ENCODE measurements around the gene RFC5. TPM values are rescaled to one million over a fixed set of nuclear protein-coding genes. Genes with fewer than 3 reads are reported as not detected.
"Not testable (repeated sequence)": the region's sequence is repeated elsewhere in the genome, so short reads cannot be mapped to it uniquely, and the experiment has no call there.

The RFC5 gene
- polyA plus RNA-seq, 1 experiment = 11.5 TPM

DNA sequence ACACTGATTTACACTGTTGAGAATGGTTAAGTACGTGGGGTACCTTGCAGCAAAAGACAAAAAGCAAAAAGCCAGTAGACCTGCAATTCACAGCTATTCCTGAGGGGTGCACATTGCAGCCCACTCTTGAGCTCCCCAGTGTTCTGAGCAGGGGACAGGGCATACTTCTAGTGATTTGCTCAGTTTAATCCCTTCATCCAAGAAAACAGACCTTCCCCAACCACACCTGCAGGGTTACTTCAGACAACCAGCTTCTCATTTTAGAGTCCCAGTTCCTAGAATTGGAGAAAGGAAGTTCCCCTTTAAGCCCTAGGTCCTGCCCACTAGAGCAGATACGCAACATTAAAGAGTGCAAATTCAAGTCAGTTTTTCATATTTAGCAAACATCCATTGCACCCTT is 48.1 kb downstream of the RFC5 start:
- DNase-seq (ENCODE audit: low read depth) = no peak
- TF ChIP-seq, protein P1, sequence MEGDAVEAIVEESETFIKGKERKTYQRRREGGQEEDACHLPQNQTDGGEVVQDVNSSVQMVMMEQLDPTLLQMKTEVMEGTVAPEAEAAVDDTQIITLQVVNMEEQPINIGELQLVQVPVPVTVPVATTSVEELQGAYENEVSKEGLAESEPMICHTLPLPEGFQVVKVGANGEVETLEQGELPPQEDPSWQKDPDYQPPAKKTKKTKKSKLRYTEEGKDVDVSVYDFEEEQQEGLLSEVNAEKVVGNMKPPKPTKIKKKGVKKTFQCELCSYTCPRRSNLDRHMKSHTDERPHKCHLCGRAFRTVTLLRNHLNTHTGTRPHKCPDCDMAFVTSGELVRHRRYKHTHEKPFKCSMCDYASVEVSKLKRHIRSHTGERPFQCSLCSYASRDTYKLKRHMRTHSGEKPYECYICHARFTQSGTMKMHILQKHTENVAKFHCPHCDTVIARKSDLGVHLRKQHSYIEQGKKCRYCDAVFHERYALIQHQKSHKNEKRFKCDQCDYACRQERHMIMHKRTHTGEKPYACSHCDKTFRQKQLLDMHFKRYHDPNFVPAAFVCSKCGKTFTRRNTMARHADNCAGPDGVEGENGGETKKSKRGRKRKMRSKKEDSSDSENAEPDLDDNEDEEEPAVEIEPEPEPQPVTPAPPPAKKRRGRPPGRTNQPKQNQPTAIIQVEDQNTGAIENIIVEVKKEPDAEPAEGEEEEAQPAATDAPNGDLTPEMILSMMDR (IDR thresholded peaks at IDR 0.05; ENCODE audit: insufficient read depth, low read depth, low read length) = 0 out of 2 replicates have a peak, but pooled peaks have one; percentile 5
- ChIA-PET POLR2A (no interaction called here), CTCF (interaction anchor here (0.8 to 2.4 kb wide), 6 partner anchors 12 to 214 kb away, joined by 3 to 7 read pairs (median 4); no protein-coding TSS in a partner anchor)
- Histone ChIP-seq H3K36me3 (ENCODE audit: control insufficient read depth, insufficient read depth, low read length) (no peaks in the 10 kb centered on the region; the same call in 1 of the 2 replicates), H3K27me3 (ENCODE audit: control insufficient read depth, insufficient read depth, low read length) (no peaks in the 10 kb centered on the region), H3K4me3 (ENCODE audit: low read depth, low read length) (no peak overlapping the region)

DNA sequence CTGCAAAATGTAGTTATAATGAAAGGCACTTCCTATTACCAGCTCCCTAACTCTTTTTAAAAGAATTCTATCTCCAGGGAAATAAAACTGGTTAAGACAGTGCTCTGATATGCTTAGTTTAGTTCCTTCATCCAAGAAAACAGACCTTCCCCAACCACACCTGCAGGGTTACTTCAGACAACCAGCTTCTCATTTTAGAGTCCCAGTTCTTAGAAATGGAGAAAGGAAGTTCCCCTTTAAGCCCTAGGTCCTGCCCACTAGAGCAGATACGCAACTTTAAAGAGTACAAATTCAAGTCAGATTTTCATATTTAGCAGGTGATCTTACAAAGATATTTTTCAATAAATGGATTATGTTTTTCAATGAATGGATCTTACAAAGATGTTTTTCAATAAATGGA is 48.9 kb downstream of the RFC5 start:
- H3K36me3 ChIP-seq (ENCODE audit: control insufficient read depth, insufficient read depth, low read length) = no peaks in the 10 kb centered on the region; the same call in 1 of the 2 replicates
- ChIA-PET POLR2A (no interaction called here), CTCF (interaction anchor here (0.8 to 2.4 kb wide), 4 partner anchors 55 to 215 kb away, joined by 3 to 7 read pairs (median 4); no protein-coding TSS in a partner anchor)
- TF ChIP-seq, protein P1 (IDR thresholded peaks at IDR 0.05; ENCODE audit: insufficient read depth, low read depth, low read length) = no peak
- no peak for DNase-seq (ENCODE audit: low read depth)
- no peak overlapping the region for H3K4me3 ChIP-seq (ENCODE audit: low read depth, low read length)
- H3K27me3 ChIP-seq (ENCODE audit: control insufficient read depth, insufficient read depth, low read length) = no peaks in the 10 kb centered on the region

DNA sequence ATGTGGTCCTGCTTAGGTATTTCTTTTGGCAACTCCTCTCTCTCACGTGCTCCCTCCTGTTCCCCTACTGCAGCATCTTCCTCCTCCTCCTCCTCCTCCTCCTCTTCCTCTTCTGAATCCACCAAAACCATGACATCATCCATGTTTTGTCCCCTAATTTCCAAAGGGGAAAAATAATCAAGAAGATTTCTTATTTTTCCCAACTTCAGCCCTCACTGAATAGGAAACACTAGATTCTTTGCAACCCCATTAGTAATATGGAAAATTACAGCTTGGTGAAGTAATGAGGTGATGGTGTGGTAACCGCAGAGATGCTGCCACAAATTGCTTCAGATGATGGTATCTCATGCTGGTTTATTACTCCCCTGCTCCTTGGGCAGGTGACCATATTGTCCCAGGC is 51.9 kb downstream of the RFC5 start:
- TF ChIP-seq, protein P1 (IDR thresholded peaks at IDR 0.05; ENCODE audit: insufficient read depth, low read depth, low read length) = no peak
- POLR2A ChIA-PET = no interaction called here
- no peak for DNase-seq (ENCODE audit: low read depth)
- Histone ChIP-seq H3K4me3 (ENCODE audit: low read depth, low read length) (no peak overlapping the region), H3K36me3 (ENCODE audit: control insufficient read depth, insufficient read depth, low read length) (no peaks in the 10 kb centered on the region; the same call in 1 of the 2 replicates), H3K27me3 (ENCODE audit: control insufficient read depth, insufficient read depth, low read length) (no peaks in the 10 kb centered on the region)
- CTCF ChIA-PET = interaction anchor here (0.7 kb wide), 1 partner anchor 15 kb away, joined by 5 read pairs; no protein-coding TSS in a partner anchor

DNA sequence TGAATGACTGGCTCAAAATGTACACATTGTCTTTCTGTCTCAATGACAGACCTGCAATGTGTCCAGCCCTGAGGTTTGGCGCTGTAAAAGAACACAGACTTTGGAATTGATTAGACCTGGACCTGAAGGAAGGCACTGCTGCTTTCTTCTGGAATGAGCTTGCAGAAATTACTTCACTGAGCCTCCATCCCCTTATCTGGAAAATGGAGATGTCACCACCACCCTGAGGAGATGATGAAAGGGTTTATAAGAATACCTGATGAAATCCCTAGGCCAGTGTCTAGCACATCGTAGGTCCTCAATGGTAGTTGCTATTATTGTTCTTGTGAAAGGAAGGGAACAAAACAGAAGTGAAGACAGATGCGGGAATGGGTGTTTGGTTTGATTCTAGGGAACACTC is 54.1 kb downstream of the RFC5 start:
- H3K36me3 ChIP-seq (ENCODE audit: control insufficient read depth, insufficient read depth, low read length) = peaks cover 2% of the 10 kb centered on the region; the same call in 1 of the 2 replicates
- CTCF ChIA-PET = interaction anchor here (1.1 to 1.2 kb wide), 2 partner anchors 9 to 16 kb away, joined by 3 read pairs; no protein-coding TSS in a partner anchor
- no peaks in the 10 kb centered on the region for H3K27me3 ChIP-seq (ENCODE audit: control insufficient read depth, insufficient read depth, low read length)
- POLR2A ChIA-PET = no interaction called here
- TF ChIP-seq, protein P1 (IDR thresholded peaks at IDR 0.05; ENCODE audit: insufficient read depth, low read depth, low read length) = no peak
- H3K4me3 ChIP-seq (ENCODE audit: low read depth, low read length) = no peak overlapping the region
- DNase-seq (ENCODE audit: low read depth) = no peak

DNA sequence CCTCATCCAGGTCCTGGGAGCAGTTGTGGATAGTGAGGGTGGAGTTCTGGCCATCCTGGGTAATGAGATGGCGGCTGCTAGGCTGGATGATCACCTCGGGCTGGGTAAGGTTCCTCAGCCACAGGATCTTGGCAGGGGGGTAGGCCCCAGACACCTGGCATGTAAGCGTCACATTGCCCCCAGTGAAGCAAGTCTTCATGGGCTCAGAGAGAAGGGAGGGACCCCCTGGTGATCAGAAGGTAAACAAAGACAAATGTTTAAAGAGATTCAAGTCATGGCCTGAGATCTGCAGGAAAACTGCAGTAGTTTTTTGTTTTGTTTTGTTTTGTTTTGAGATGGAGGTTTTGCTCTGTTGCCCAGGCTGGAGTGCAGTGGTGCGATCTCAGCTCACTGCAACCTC is 57.3 kb downstream of the RFC5 start:
- H3K36me3 ChIP-seq (ENCODE audit: control insufficient read depth, insufficient read depth, low read length) = peaks cover 2% of the 10 kb centered on the region; the same call in 1 of the 2 replicates
- TF ChIP-seq, protein P1 (IDR thresholded peaks at IDR 0.05; ENCODE audit: insufficient read depth, low read depth, low read length) = no peak
- H3K27me3 ChIP-seq (ENCODE audit: control insufficient read depth, insufficient read depth, low read length) = no peaks in the 10 kb centered on the region
- DNase-seq (ENCODE audit: low read depth) = no peak
- no peak overlapping the region for H3K4me3 ChIP-seq (ENCODE audit: low read depth, low read length)
- ChIA-PET POLR2A (no interaction called here), CTCF (no interaction called here)

DNA sequence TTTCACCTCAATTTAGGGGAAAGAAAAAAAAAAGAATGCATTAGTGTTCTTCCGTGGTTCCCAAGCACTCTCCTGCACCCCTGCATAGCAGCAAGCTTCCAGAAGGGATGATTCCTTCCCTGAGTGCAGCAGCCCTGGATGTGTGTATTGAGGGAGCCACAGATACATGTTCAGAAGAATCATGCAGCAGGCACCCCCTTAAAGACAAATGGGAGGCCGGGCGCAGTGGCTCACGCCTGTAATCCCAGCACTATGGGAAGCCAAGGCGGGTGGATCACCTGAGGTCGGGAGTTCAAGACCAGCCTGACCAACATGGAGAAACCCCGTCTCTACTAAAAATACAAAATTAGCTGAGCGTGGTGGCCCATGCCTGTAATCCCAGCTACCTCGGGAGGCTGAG is 65.0 kb downstream of the RFC5 start:
- CTCF ChIA-PET = interaction anchor here (0.7 to 1.2 kb wide), 2 partner anchors 23 to 351 kb away, joined by 3 read pairs; no protein-coding TSS in a partner anchor
- H3K36me3 ChIP-seq (ENCODE audit: control insufficient read depth, insufficient read depth, low read length); H3K27me3 ChIP-seq (ENCODE audit: control insufficient read depth, insufficient read depth, low read length); H3K4me3 ChIP-seq (ENCODE audit: low read depth, low read length); POLR2A ChIA-PET; DNase-seq (ENCODE audit: low read depth): not testable (repeated sequence)

Data from BJ (cell line).